Dendritic cell treated with granulocyte-macrophage colony-stimulating factor and Interleukin-4, amounts not matched to agents 40 ng/mL and 50 ng/mL, for 4 days (primary cell): ENCODE results near the gene DEFB110.

Source experiments
- H3K27ac Mint-ChIP-seq: one replicate; pipeline ENCODE4 v1.8.0; 2022; ENCODE audit warnings: mild to moderate bottlenecking, mixed read lengths
- H3K27me3 Mint-ChIP-seq: one replicate; pipeline ENCODE4 v1.8.0; 2022; ENCODE audit warnings: mild to moderate bottlenecking, mixed read lengths
- H3K36me3 Mint-ChIP-seq: one replicate; pipeline ENCODE4 v1.8.0; 2022; ENCODE audit warnings: low read depth, mixed read lengths
- H3K4me1 Mint-ChIP-seq: one replicate; pipeline ENCODE4 v1.8.0; 2022; ENCODE audit warnings: low read depth, mixed read lengths
- H3K4me3 Mint-ChIP-seq: one replicate; pipeline ENCODE4 v1.8.0; 2022; ENCODE audit warnings: mild to moderate bottlenecking, moderate library complexity, mixed read lengths
- H3K9me3 Mint-ChIP-seq: one replicate; pipeline ENCODE4 v1.8.0; 2022; ENCODE audit warnings: mixed read lengths
- intact Hi-C: fragments of 100-400 bp; cut with micrococcal nuclease; formaldehyde crosslinking; loops from one replicate; pipeline ENCODE4 v1.15.0; 2022

Gene DEFB110

DNA sequence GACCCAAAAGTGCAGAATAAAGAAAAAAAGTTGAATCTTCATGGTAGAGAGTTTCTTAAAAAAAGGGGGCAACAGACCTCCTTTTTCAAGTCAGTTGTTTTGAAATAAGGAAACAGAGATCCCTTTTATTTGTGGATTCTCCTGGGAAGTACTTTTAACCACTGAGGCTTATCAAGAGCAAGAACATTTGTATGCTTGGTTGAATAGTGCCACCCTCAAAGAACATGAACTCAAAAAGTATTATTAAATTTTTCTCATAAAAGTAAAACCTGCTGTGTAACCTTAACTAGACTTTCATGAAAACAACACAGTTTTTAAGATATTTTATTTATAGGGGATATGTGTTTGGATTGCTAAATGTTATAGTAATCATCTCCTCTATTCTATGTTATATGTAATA is at the start of gene DEFB110:
TSS of gene DEFB110 (minus strand) at position 101 of the 400 bp plus-strand sequence. CDS start at position 42, 59 bp downstream.
- Mint-ChIP-seq H3K4me1 (no peaks in the 10 kb centered on the region), H3K27me3 (no peaks in the 10 kb centered on the region), H3K36me3 (no peaks in the 10 kb centered on the region), H3K27ac (no peak within 1 kb of the TSS), H3K9me3 (peaks cover 9% of the 10 kb centered on the region), H3K4me3 (no peak within 1 kb of the TSS)
- intact Hi-C loops = no loop called here

DNA sequence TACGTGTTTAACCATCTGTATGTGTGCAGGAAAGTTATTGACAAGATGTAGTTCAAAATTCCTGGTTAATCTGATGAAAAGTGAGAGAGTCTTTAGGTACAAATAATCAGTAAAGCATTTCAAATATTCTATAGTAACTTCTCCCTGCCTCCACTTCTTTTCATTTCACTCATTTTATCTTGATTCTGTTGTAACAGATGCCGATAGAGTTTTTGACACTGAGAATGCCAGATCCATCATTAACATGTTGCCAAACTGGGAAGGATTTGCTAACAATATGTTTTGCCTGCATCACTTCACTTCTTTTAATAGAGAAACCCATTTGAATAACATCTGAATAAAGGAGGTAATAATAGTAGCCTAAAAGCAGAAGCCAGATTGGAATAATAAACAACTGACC is 48.3 kb upstream of the DEFB110 start:
- H3K36me3 Mint-ChIP-seq = no peaks in the 10 kb centered on the region
- no peak overlapping the region for H3K4me3 Mint-ChIP-seq
- H3K4me1 Mint-ChIP-seq = no peaks in the 10 kb centered on the region
- H3K27me3 Mint-ChIP-seq = no peaks in the 10 kb centered on the region
- no peak overlapping the region for H3K27ac Mint-ChIP-seq
- no peaks in the 10 kb centered on the region for H3K9me3 Mint-ChIP-seq
- intact Hi-C loops = no loop called here

DNA sequence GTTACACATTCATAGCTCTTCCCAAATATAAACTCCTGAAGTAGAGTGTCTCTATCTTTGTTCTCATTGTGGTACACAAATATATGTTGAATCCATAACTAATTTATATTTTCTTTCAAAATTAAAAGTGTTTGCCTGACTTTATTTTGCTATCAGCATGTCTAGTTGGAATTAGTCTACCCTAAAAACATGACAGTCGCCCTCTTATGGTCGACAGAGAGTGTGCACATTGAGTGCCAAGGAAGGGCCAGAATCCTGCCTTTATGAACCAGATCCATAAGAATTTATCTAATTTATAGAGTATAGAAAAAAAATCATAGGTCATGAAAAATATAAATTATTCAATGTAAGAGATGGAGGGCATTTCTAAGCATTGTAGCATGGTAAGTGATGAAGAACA is 40.3 kb upstream of the DEFB110 start:
- no peaks in the 10 kb centered on the region for H3K9me3 Mint-ChIP-seq
- H3K4me1 Mint-ChIP-seq = no peaks in the 10 kb centered on the region
- no peaks in the 10 kb centered on the region for H3K36me3 Mint-ChIP-seq
- intact Hi-C loops = no loop called here
- H3K27me3 Mint-ChIP-seq = no peaks in the 10 kb centered on the region
- no peak overlapping the region for H3K4me3 Mint-ChIP-seq
- H3K27ac Mint-ChIP-seq = no peak overlapping the region

DNA sequence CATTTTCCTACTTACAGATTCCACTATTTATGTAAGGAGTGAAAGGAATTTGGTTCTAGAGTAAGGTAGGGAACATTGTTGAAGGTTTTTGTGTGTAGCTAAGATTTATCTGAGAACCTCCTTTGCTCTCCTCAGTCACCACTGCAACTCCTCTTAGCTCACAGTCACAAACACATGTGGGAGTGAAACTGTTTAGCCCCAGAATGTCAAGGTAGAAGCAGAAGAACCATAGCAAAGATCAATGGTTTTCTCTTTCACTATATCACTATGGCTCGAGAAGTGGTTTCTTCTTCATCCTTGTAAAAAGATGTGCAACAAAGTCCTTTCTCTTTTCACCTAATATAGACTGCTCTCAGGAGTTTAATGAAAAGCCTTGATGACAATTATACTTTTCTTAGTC is 34.4 kb upstream of the DEFB110 start:
- intact Hi-C loops = no loop called here
- Mint-ChIP-seq H3K36me3 (no peaks in the 10 kb centered on the region), H3K9me3 (no peaks in the 10 kb centered on the region), H3K27me3 (no peaks in the 10 kb centered on the region), H3K4me1 (no peaks in the 10 kb centered on the region), H3K27ac (no peak overlapping the region), H3K4me3 (no peak overlapping the region)

DNA sequence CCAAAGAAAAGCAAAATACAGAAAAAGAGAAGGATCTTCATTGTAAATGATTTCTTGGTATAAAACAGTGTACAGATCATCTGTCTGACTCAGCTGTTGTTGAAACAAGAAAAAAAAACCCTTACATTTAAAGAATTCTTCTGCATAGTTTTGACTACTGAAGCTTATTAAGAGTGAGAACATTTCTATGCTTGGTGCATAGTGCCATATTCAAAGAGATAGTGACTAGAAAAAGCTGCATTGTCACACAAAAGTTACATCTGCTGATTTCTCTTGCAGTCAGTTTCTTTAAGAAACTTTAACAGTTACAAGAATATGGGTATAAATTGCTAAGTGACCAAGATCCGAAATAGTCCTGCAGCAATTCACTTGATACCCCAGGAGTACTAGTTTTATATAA is 28.0 kb upstream of the DEFB110 start, which contains the start of gene DEFB112:
TSS of gene DEFB112 (minus strand) at position 101 of the 400 bp plus-strand sequence. CDS start at position 41, 60 bp downstream.
- H3K27me3 Mint-ChIP-seq = no peaks in the 10 kb centered on the region
- no peaks in the 10 kb centered on the region for H3K4me1 Mint-ChIP-seq
- intact Hi-C loops = no loop called here
- no peaks in the 10 kb centered on the region for H3K9me3 Mint-ChIP-seq
- H3K27ac Mint-ChIP-seq = no peak within 1 kb of the TSS
- H3K36me3 Mint-ChIP-seq = no peaks in the 10 kb centered on the region
- H3K4me3 Mint-ChIP-seq = no peak within 1 kb of the TSS

DNA sequence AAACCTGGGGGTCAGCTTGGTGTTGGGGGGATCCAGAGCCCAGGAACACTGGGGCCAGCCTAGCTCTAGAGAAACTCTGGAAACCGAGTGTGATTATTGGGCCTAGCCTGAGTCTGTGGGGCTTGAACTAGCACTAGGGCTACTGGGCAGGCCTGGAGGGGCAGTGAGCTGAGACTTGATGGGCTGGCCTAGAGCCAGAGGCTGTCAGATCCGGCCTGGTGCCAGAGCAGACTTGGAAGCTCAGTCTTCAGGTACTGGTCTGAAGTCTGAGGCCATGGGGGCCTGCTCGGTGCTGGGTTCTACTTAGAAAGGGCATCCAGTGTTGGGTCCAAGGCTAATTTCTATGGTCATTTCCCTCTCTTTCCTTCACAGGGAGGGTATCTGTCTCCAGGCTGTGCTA is 25.2 kb upstream of the DEFB110 start:
- intact Hi-C loops = no loop called here
- no peak overlapping the region for H3K27ac Mint-ChIP-seq
- H3K36me3 Mint-ChIP-seq = no peaks in the 10 kb centered on the region
- no peaks in the 10 kb centered on the region for H3K27me3 Mint-ChIP-seq
- no peaks in the 10 kb centered on the region for H3K4me1 Mint-ChIP-seq
- no peak overlapping the region for H3K4me3 Mint-ChIP-seq
- H3K9me3 Mint-ChIP-seq = no peaks in the 10 kb centered on the region

DNA sequence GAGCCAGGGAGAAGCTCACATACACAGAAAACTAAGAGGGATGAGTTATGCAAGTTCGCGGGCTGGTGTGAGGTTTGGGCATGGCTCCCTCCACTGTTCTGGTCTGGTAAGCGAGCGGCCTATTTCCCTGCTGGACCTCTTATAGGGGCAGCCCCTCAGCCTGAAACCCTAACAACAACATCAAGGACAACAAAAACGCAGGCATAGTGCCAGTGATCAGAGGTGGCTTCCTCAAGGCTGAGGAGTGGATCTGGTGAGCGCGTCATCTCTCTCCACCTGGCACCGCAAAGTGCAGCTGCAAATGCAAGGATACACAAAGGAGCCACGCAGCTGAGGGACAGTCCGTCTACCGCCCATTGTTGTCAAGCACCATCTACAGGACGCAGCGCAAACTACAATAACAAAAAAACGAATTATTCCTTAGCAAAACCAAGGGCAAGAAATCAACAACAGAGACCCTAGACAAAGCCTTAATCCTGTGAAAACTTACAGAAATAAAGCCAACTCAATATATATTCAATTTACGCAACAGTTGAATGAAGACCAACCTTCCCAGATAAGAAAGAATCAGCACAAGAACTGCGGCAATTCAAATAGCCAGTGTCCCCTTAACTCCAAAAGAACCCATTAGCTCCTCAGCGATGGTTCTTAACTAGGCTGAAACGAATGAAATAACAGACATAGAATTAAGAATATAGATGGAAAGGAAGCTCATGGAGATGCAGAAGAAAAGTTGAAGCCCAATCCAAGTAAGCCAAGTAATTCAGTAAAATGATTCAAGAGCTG is 9.2 kb upstream of the DEFB110 start:
- H3K9me3 Mint-ChIP-seq = peaks cover under 1% of the 10 kb centered on the region
- intact Hi-C loops = no loop called here

DNA sequence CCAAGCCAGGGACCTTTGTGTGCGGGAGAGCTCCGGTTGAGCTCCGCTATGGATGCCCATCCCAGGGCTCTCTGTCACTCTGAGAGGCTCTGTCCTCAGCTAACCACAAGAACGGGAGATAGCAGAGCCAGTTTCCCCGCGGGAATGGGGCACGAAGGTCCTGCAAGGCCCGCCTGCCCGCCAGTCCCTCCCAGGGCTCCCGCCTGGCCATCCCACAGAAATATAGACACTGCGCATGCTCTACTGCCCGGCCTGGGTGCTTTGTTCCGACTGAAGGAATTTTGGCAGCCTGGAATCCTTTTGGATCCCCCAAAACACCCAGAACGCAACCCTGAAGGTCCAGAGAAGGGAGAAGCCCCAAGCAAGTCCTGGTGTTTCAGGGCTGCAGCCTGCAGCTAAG is 8.6 kb upstream of the DEFB110 start:
- H3K27me3 Mint-ChIP-seq = no peaks in the 10 kb centered on the region
- H3K4me3 Mint-ChIP-seq = no peak overlapping the region
- intact Hi-C loops = no loop called here
- H3K9me3 Mint-ChIP-seq = peaks cover 6% of the 10 kb centered on the region
- H3K36me3 Mint-ChIP-seq = no peaks in the 10 kb centered on the region
- no peak overlapping the region for H3K27ac Mint-ChIP-seq
- no peaks in the 10 kb centered on the region for H3K4me1 Mint-ChIP-seq

More for the DNA sequence above, 9.2 kb upstream of the DEFB110 start:
- Mint-ChIP-seq H3K27me3 (no peaks in the 10 kb centered on the region), H3K27ac (no peak overlapping the region), H3K4me1 (no peaks in the 10 kb centered on the region), H3K4me3 (no peak overlapping the region), H3K36me3 (no peaks in the 10 kb centered on the region)

DNA sequence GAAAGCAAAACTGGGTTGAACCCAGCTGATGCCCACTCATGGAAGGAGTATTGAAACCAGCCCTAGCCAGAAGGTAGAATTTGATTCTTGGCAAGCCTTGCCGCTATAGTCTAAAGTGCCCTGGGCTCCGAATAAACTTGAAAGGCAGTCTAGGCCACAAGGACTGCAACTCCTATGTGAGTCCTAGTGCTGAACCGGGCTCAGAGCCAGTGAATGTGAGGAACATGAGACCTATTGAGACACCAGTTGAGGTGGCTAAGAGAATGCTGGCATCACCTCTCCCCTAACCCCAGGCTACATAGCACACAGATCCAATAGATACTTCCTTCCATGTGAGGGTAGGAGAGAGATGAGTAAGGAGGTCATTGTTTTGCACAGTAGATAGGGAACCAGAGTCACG is 3.5 kb upstream of the DEFB110 start:
- intact Hi-C loops = no loop called here
- peaks cover 9% of the 10 kb centered on the region for H3K9me3 Mint-ChIP-seq
- H3K4me1 Mint-ChIP-seq = no peaks in the 10 kb centered on the region
- no peak overlapping the region for H3K27ac Mint-ChIP-seq
- no peaks in the 10 kb centered on the region for H3K36me3 Mint-ChIP-seq
- H3K27me3 Mint-ChIP-seq = no peaks in the 10 kb centered on the region
- no peak overlapping the region for H3K4me3 Mint-ChIP-seq

DNA sequence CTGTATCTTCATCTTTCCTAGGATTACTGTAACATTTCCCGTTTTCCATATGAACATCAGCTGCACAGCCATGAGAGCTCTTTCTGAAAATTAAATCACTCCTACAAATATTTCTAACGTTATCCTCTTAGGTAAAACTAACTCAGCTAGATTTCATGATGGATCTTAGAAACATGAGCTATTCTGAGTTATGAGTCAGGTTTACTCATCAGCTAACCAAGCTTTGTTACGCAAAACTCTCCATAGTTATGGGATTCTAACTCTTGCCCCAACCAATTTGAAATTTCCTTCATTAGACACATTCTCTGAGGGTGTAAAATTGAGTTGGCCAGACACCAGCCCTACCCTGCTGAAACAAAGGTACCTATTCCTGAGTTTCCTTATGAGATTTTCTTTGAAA is 14.0 kb downstream of the DEFB110 start:
- Mint-ChIP-seq H3K4me1 (no peaks in the 10 kb centered on the region), H3K4me3 (no peak overlapping the region), H3K9me3 (no peaks in the 10 kb centered on the region), H3K36me3 (no peaks in the 10 kb centered on the region), H3K27me3 (no peaks in the 10 kb centered on the region), H3K27ac (no peak overlapping the region)
- intact Hi-C loops = no loop called here

DNA sequence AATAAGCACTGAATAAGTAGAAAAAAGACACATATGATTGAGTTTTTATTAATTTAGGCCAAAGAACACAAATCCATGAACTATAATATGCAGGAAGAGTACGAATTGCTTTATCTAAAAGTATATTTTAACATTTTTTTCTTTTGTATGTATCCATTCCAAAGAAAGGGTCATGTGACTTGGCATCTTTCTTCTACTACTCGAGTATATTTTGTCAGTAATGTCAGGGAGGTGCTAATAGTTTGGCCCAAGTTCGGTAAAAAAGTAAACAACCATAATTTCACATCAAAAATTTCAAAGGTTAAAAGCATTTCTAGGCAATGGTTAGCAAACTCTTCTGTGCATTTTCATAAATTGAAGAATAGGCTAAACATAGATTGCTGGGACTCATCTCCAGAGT is 18.7 kb downstream of the DEFB110 start:
- Mint-ChIP-seq H3K36me3 (no peaks in the 10 kb centered on the region), H3K4me1 (no peaks in the 10 kb centered on the region), H3K4me3 (no peak overlapping the region), H3K9me3 (no peaks in the 10 kb centered on the region), H3K27ac (no peak overlapping the region), H3K27me3 (no peaks in the 10 kb centered on the region)
- intact Hi-C loops = no loop called here

DNA sequence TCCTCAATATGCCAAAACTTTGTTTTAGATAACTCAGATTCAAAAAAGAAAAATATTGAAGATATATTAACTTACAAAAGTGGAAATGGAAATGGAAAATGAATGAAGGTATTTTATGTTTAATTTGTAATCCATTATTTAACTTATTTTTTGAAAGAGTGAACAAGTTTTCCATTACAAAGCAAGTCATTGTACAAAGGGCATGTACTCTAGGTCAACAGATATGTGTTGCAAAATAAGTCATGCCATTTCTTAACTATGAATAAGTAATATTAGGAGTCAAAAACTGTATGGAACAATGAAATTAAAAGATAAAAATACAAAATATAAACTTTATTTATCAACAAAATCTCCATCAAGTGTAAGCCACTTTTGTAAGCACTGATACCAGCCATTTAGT is 26.5 kb downstream of the DEFB110 start:
- intact Hi-C loops = no loop called here
- Mint-ChIP-seq H3K4me1 (no peaks in the 10 kb centered on the region), H3K4me3 (no peak overlapping the region), H3K9me3 (no peaks in the 10 kb centered on the region), H3K36me3 (no peaks in the 10 kb centered on the region), H3K27me3 (no peaks in the 10 kb centered on the region), H3K27ac (no peak overlapping the region)

DNA sequence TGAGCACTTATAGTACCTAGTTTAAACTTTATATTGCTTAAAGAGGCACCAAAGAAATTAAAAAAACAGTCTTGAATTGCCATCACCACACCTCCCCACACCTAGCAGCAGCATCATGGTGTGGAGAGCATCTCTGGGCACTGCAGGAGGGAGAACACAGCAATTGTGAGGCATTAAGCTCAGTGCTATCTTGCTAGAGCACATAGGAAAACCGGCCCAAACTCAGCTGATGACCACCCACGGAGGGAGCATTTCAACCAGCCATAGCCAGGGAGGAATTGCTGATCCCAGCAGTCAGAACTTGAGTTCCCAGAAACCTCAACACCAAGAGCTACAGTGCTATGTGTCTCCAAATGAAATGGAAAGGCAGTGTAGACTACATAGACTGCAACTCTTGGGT is 32.9 kb downstream of the DEFB110 start:
- Mint-ChIP-seq H3K4me1 (no peaks in the 10 kb centered on the region), H3K36me3 (no peaks in the 10 kb centered on the region), H3K9me3 (no peaks in the 10 kb centered on the region), H3K27me3 (no peaks in the 10 kb centered on the region), H3K27ac (no peak overlapping the region), H3K4me3 (no peak overlapping the region)
- intact Hi-C loops = no loop called here

DNA sequence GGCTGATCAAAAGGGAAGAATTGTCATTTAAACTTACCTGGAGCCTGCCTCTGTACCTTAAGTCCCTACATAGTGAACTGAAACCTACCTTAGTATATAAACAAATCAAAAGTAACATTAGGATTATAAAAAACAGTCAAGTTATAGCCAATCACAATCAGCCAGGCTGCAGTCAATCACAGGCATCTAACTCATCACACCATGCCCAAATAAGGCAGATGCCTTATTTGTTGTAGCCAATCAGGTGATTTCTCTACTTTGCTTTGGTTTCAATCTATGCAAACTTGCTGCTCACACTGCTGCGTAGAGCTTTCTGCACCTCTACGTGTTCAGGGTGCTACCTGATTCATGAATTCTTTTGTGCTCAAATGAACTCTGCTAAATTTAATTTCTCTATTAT is 34.0 kb downstream of the DEFB110 start:
- Mint-ChIP-seq H3K4me3 (no peak overlapping the region), H3K27me3 (no peaks in the 10 kb centered on the region), H3K36me3 (no peaks in the 10 kb centered on the region), H3K27ac (no peak overlapping the region), H3K4me1 (no peaks in the 10 kb centered on the region), H3K9me3 (no peaks in the 10 kb centered on the region)
- intact Hi-C loops = no loop called here

DNA sequence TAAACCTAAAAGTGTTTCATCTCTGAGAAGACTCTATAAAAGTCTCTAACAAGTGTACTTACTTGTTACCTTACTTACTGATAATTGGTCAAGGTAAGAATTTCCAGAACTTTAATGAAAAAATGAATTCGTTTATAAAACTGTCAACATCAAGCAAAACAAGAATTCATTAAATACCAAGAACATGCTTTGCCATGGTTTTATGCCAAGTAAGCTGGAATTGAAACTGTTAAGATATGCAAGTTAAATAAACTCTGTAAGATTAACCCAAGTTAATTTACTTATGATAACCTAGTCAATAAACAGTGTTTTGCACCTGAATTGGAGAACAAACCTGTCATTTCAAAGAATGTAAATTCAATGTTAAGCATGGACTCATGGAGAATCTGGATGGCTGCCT is 35.2 kb downstream of the DEFB110 start:
- intact Hi-C loops = no loop called here
- Mint-ChIP-seq H3K27ac (no peak overlapping the region), H3K4me3 (no peak overlapping the region), H3K9me3 (no peaks in the 10 kb centered on the region), H3K36me3 (no peaks in the 10 kb centered on the region), H3K27me3 (no peaks in the 10 kb centered on the region), H3K4me1 (no peaks in the 10 kb centered on the region)
